NB4 (cell line): ENCODE results near the gene FRAS1.
"Not testable (repeated sequence)": the region's sequence is repeated elsewhere in the genome, so short reads cannot be mapped to it uniquely, and the experiment has no call there.

Experiments
- POLR2A ChIP-seq: IDR thresholded peaks from 2 replicates; pipeline ENCODE4 v1.6.1; 2011; ENCODE audit warnings: mild to moderate bottlenecking; ENCODE audit not compliant: insufficient read length; ENCODE audit errors: extremely low read depth
- TF ChIP-seq, protein P1 (sequence below): IDR thresholded peaks from one replicate; pipeline ENCODE4 v1.5.1; 2012; ENCODE audit warnings: low read depth, low read length
- TF ChIP-seq, protein P2 (sequence below): IDR thresholded peaks from 2 replicates; pipeline ENCODE4 v1.6.1; 2011; ENCODE audit warnings: low read depth, low read length

DNA sequence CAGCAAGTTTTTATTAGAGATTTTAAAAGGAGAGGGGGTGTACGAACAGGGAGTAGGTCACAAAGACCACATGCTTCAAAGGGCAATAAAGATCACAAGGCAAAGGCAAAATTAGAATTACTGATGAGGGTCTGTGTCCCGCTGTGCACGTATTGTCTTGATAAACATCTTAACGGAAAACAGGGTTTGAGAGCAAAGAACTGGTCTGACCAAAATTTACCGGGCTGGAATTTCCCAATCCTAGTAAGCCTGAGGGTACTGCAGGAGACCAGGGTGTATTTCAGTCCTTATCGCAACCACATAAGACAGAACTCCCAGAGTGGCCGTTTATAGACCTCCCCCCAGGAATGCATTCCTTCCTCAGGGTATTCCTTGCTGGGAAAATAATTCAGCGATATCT, 195.7 kb downstream of the FRAS1 start:
- TF ChIP-seq, protein P1, sequence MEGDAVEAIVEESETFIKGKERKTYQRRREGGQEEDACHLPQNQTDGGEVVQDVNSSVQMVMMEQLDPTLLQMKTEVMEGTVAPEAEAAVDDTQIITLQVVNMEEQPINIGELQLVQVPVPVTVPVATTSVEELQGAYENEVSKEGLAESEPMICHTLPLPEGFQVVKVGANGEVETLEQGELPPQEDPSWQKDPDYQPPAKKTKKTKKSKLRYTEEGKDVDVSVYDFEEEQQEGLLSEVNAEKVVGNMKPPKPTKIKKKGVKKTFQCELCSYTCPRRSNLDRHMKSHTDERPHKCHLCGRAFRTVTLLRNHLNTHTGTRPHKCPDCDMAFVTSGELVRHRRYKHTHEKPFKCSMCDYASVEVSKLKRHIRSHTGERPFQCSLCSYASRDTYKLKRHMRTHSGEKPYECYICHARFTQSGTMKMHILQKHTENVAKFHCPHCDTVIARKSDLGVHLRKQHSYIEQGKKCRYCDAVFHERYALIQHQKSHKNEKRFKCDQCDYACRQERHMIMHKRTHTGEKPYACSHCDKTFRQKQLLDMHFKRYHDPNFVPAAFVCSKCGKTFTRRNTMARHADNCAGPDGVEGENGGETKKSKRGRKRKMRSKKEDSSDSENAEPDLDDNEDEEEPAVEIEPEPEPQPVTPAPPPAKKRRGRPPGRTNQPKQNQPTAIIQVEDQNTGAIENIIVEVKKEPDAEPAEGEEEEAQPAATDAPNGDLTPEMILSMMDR = not testable (repeated sequence)
- not testable (repeated sequence) for TF ChIP-seq POLR2A
- TF ChIP-seq, protein P2, sequence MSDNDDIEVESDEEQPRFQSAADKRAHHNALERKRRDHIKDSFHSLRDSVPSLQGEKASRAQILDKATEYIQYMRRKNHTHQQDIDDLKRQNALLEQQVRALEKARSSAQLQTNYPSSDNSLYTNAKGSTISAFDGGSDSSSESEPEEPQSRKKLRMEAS = not testable (repeated sequence)
